DND-41 (cell line): ENCODE measurements around the gene RNASE4.

Experiments
- ATAC-seq: fragments of 200-7000 bp; cut with Tn5 transposase; 3 replicates; pipeline ENCODE4 v1.9.1; 2021; ENCODE audit warnings: low read depth; ENCODE audit not compliant: insufficient read depth
- DNase-seq: peaks from one replicate; pipeline ENCODE4 v3.0.0-alpha.2; 2020
- H2AFZ ChIP-seq: 2 replicates; pipeline ENCODE4 v1.6.0; 2012; ENCODE audit warnings: low read depth, low read length
- H3K27ac ChIP-seq: 2 replicates; pipeline ENCODE4 v1.5.1; 2012; ENCODE audit warnings: low read length, inconsistent platforms
- H3K27me3 ChIP-seq: fragments of 200-600 bp; sonication (generic); 2 replicates; pipeline ENCODE4 v1.6.0; 2012; ENCODE audit warnings: low read length, mild to moderate bottlenecking, inconsistent platforms; ENCODE audit not compliant: insufficient read depth, poor library complexity
- H3K36me3 ChIP-seq: 2 replicates; pipeline ENCODE4 v1.5.1; 2012; ENCODE audit warnings: low read length, inconsistent platforms; ENCODE audit not compliant: insufficient read depth
- H3K4me1 ChIP-seq: 2 replicates; pipeline ENCODE4 v1.5.1; 2012; ENCODE audit warnings: mild to moderate bottlenecking, low read length; ENCODE audit not compliant: insufficient read depth
- H3K4me2 ChIP-seq: 2 replicates; pipeline ENCODE4 v1.6.0; 2012; ENCODE audit warnings: mild to moderate bottlenecking, moderate library complexity, low read length, inconsistent platforms; ENCODE audit not compliant: insufficient read depth
- H3K4me3 ChIP-seq, 2 experiments: fragments of 200-600 bp in 1 of 2; shearing (Covaris generic) in 1 of 2; 2 replicates each; pipeline ENCODE4 v1.5.1; 2012 to 2016; ENCODE audit warnings: inconsistent platforms in 2 of 2, low read length in 2 of 2, mild to moderate bottlenecking in 2 of 2, low read depth in 1 of 2, moderate library complexity in 1 of 2
- H3K79me2 ChIP-seq: 2 replicates; pipeline ENCODE4 v1.6.0; 2012; ENCODE audit warnings: low read length, inconsistent platforms; ENCODE audit not compliant: insufficient read depth
- H3K9ac ChIP-seq: 2 replicates; pipeline ENCODE4 v1.6.0; 2012; ENCODE audit warnings: low read depth, mild to moderate bottlenecking, inconsistent platforms, low read length, moderate library complexity
- H3K9me3 ChIP-seq: 2 replicates; pipeline ENCODE4 v1.5.1; 2012; ENCODE audit warnings: low read length, moderate library complexity, mild to moderate bottlenecking, inconsistent platforms; ENCODE audit not compliant: insufficient read depth, severe bottlenecking
- H4K20me1 ChIP-seq: 2 replicates; pipeline ENCODE4 v1.6.0; 2012; ENCODE audit warnings: low read length; ENCODE audit not compliant: insufficient read depth
- EZH2 ChIP-seq: IDR thresholded peaks from 3 replicates; pipeline ENCODE4 v1.6.1; 2012; ENCODE audit warnings: borderline replicate concordance, low read depth, mild to moderate bottlenecking, moderate library complexity, low read length, inconsistent platforms; ENCODE audit not compliant: severe bottlenecking
- TF ChIP-seq, protein P1 (sequence below): IDR thresholded peaks from 2 replicates; pipeline ENCODE4 v1.5.1; 2012; ENCODE audit warnings: borderline replicate concordance, low read length, moderate library complexity, mild to moderate bottlenecking; ENCODE audit not compliant: poor library complexity, severe bottlenecking; ENCODE audit errors: extremely low read depth

Gene RNASE4

DNA sequence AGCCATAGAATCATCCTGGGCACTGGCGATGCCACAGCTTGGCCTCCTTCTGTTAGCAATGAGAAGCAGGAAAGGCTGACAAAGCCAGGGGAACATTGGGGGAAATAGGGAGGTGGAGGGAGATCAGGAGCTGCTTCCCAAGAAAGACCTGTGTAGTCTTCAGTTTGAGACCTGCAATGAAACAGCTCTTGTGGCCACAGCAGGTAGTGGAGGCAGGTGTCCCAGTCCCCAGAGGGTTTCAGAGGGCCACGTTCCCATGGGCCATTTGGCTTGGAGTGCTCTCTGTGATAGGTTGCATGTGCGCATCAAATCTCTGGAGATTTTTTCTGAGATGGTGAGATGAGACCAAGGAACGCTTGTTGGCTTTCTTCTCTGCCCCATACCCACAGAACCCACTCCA is 28.5 kb upstream of the RNASE4 start:
- TF ChIP-seq EZH2 = no peak
- TF ChIP-seq, protein P1, sequence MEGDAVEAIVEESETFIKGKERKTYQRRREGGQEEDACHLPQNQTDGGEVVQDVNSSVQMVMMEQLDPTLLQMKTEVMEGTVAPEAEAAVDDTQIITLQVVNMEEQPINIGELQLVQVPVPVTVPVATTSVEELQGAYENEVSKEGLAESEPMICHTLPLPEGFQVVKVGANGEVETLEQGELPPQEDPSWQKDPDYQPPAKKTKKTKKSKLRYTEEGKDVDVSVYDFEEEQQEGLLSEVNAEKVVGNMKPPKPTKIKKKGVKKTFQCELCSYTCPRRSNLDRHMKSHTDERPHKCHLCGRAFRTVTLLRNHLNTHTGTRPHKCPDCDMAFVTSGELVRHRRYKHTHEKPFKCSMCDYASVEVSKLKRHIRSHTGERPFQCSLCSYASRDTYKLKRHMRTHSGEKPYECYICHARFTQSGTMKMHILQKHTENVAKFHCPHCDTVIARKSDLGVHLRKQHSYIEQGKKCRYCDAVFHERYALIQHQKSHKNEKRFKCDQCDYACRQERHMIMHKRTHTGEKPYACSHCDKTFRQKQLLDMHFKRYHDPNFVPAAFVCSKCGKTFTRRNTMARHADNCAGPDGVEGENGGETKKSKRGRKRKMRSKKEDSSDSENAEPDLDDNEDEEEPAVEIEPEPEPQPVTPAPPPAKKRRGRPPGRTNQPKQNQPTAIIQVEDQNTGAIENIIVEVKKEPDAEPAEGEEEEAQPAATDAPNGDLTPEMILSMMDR = no peak
- no peak for ATAC-seq
- Histone ChIP-seq H4K20me1 (no peaks in the 10 kb centered on the region), H3K9me3 (no peaks in the 10 kb centered on the region), H3K36me3 (no peaks in the 10 kb centered on the region), H3K27ac (no peak overlapping the region), H3K9ac (no peak overlapping the region), H3K27me3 (peaks cover 6% of the 10 kb centered on the region), H2AFZ (no peak overlapping the region), H3K4me3 (no peak overlapping the region), H3K4me2 (no peak overlapping the region), H3K4me1 (no peaks in the 10 kb centered on the region), H3K79me2 (no peaks in the 10 kb centered on the region)
- no peak for DNase-seq

DNA sequence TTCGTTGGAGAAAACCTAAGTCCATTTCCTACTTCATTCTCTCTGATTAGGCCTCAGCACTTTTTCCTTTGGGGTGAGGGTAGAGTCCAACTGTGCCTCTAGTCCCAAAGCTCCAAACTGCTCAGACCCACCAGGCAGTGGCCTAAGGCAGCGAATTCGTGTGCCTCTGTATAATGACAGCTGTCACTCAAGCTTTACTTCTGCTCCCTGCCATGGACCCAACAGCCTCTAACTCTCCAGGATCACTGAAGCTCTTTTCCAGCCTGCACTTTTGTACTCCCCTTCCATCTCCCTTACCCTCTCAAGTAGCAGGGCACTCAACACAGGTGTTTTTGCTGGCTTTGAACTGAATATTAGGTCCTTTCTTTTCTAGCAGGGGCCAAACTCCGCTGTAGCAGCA is 28.1 kb upstream of the RNASE4 start:
- H3K27ac ChIP-seq = no peak overlapping the region
- no peak for DNase-seq
- no peak overlapping the region for H3K4me2 ChIP-seq
- no peak for ATAC-seq
- no peaks in the 10 kb centered on the region for H4K20me1 ChIP-seq
- H3K4me1 ChIP-seq = no peaks in the 10 kb centered on the region
- H3K4me3 ChIP-seq = no peak overlapping the region
- H3K9ac ChIP-seq = no peak overlapping the region
- no peak overlapping the region for H2AFZ ChIP-seq
- no peaks in the 10 kb centered on the region for H3K36me3 ChIP-seq
- TF ChIP-seq, protein P1 = no peak
- no peak for TF ChIP-seq EZH2
- no peaks in the 10 kb centered on the region for H3K9me3 ChIP-seq
- peaks cover 6% of the 10 kb centered on the region for H3K27me3 ChIP-seq
- no peaks in the 10 kb centered on the region for H3K79me2 ChIP-seq

DNA sequence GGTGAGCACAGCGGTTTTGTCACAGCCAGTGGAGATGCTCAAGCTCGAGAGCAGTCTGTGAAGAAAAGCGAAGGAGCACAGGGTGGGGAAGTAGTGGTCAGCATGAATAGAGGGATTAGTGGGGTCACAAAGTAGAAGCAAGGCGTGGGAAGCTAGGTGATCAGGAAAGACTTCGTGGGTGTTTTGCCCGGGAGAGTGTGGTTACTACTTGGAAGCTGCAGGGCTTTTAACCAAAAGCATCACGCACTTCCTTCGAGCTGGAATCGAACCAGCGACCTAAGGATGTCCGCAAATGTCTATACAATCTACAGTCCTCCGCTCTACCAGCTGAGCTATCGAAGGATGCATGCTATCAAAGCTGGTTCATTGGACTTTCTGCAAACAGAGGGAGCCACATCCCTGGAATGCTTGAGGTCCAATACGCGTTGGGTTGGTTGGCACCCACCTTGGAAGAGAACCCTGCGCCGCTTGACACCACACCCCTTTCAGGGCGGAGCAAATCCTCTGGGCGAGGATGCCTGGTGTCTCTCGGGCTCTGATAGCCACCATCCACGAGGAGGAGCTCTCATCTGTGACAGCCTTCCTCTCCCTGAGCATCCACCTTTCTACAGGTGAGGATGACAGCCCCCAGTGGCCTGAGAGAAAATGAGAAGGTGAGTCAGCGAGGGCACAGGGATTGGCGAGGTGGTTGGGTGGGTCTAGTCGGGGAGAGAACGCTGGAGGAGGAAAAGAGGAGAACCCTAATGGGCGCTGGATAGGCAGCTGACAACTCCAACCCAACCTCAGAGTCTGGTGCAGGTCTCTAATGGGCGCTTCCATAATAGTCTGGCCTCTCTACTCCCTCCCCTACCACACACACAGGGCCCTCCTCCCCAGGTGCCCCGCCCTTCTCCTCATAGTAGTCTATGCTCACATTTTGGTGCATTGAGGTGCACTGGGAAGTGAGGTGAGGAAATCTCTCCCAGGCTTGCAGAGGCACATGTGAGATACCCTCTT is 26.8 kb upstream of the RNASE4 start:
- H3K4me2 ChIP-seq = no peak overlapping the region
- H4K20me1 ChIP-seq = no peaks in the 10 kb centered on the region
- H3K36me3 ChIP-seq = no peaks in the 10 kb centered on the region
- no peaks in the 10 kb centered on the region for H3K79me2 ChIP-seq
- no peak overlapping the region for H3K9ac ChIP-seq
- no peaks in the 10 kb centered on the region for H3K9me3 ChIP-seq
- H3K4me3 ChIP-seq = no peak overlapping the region
- no peak overlapping the region for H2AFZ ChIP-seq
- ATAC-seq (no peak), DNase-seq (no peak)
- no peaks in the 10 kb centered on the region for H3K4me1 ChIP-seq
- peaks cover 6% of the 10 kb centered on the region for H3K27me3 ChIP-seq
- no peak for TF ChIP-seq EZH2
- TF ChIP-seq, protein P1 = no peak
- H3K27ac ChIP-seq = no peak overlapping the region
